SK-N-MC (cell line): ENCODE results near the gene UNC50.

Source experiments
- FOXP2 ChIP-seq: optimal IDR thresholded peaks from 2 replicates; pipeline ENCODE3; 2011; ENCODE audit warnings: mild to moderate bottlenecking, moderate library complexity; ENCODE audit not compliant: insufficient read depth; ENCODE audit errors: extremely low read length, control extremely low read depth
- POLR2AphosphoS5 ChIP-seq: IDR thresholded peaks from 2 replicates; pipeline ENCODE4 v1.6.1; 2012; ENCODE audit warnings: mild to moderate bottlenecking, low read depth, low read length, borderline replicate concordance

DNA sequence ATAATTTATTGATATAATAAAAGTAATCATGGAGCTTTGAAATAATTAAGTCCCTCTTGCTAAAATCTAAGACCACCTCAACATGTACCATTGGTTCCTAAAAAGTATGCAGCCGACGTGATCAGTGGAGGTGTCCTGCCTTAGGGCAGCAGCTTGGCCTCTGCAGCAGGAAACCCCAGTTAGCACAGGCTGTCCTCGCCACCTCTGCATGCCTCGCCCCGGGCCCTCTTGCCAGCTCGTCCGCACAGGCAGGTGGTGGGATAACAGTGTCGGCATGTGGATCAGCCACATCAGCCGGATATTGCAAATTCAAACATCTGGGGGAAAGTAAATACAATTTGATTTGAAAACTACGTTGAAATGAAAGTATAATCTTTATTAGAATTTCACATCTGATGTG is 23.0 kb upstream of the UNC50 start:
- TF ChIP-seq FOXP2 (no peak), POLR2AphosphoS5 (no peak)
